ENCODE data around the gene HIVEP3. TPM values are rescaled to one million over a fixed set of nuclear protein-coding genes. Genes with fewer than 3 reads are reported as not detected.

Gene HIVEP3
- total RNA-seq, 4 donors from 2014 or later: 1.4 to 3.0 (median 2.3) TPM

GRCh38 chr1:41914516-41914915 is 4.2 kb downstream of the HIVEP3 start:
- Histone ChIP-seq H3K9me3 (no peaks in the 10 kb centered on the region), H3K4me3 (no peak overlapping the region), H3K27me3 (no peaks in the 10 kb centered on the region), H3K36me3 (no peaks in the 10 kb centered on the region), H3K4me1 (peaks cover 21 to 38% (median 33%) of the 10 kb centered on the region in 4 donors), H3K27ac (replicated peaks in 1 of 4) (no peak overlapping the region)
- intact Hi-C loops (cut with DNase I): loop anchor here (10.0 kb wide), 1 partner anchor 120 kb away; no protein-coding TSS in a partner anchor
- TF ChIP-seq POLR2AphosphoS5 (IDR thresholded peaks at IDR 0.05) (no peak), POLR2A (IDR thresholded peaks at IDR 0.05; ENCODE audit: low read depth) (no peak), CTCF (IDR thresholded peaks at IDR 0.05) (no peak), EP300 (IDR thresholded peaks at IDR 0.05) (no peak)
- 80% methylated on average over 3 of the region's 3 CpGs for WGBS
- DNase-seq (ENCODE audit: extremely low spot score): no peak

- Histone ChIP-seq H3K27ac (replicated peaks in 1 of 4) (no peak overlapping the region), H3K4me3 (no peak overlapping the region), H3K27me3 (no peaks in the 10 kb centered on the region), H3K9me3 (no peaks in the 10 kb centered on the region), H3K36me3 (no peaks in the 10 kb centered on the region), H3K4me1 (peaks cover 20 to 23% (median 21%) of the 10 kb centered on the region in 4 donors)
- DNase-seq (ENCODE audit: extremely low spot score): peak; percentile 19
- intact Hi-C loops (cut with DNase I): loop anchor here (10.0 kb wide), 1 partner anchor 122 kb away; no protein-coding TSS in a partner anchor
- WGBS: 88% methylated on average over 1 of the region's 1 CpG
- TF ChIP-seq EP300 (IDR thresholded peaks at IDR 0.05): no peak
These were observed 5.7 kb downstream of the HIVEP3 start for GRCh38 chr1:41913014-41913413.

- DNase-seq (ENCODE audit: extremely low spot score): no peak
- 68% methylated on average over 3 of the region's 3 CpGs for WGBS
- intact Hi-C loops (cut with DNase I): no loop called here
- Histone ChIP-seq H3K4me1 (peaks cover 0 to 3% (median 0%) of the 10 kb centered on the region in 4 donors), H3K4me3 (no peak overlapping the region), H3K9me3 (no peaks in the 10 kb centered on the region), H3K27ac (replicated peaks in 1 of 4) (no peak overlapping the region), H3K36me3 (no peaks in the 10 kb centered on the region), H3K27me3 (no peaks in the 10 kb centered on the region)
- TF ChIP-seq CTCF (IDR thresholded peaks at IDR 0.05) (no peak), POLR2AphosphoS5 (IDR thresholded peaks at IDR 0.05) (no peak), POLR2A (IDR thresholded peaks at IDR 0.05; ENCODE audit: low read depth) (no peak), EP300 (IDR thresholded peaks at IDR 0.05) (no peak)
These were observed 10.3 kb downstream of the HIVEP3 start for GRCh38 chr1:41908288-41908895.

- no peak overlapping the region for H3K4me3 ChIP-seq
- 91% methylated on average over 8 of the region's 8 CpGs for WGBS
- no peaks in the 10 kb centered on the region for H3K27me3 ChIP-seq
- TF ChIP-seq POLR2AphosphoS5 (IDR thresholded peaks at IDR 0.05): no peak
- no peak for TF ChIP-seq POLR2A (IDR thresholded peaks at IDR 0.05; ENCODE audit: low read depth)
- TF ChIP-seq CTCF (IDR thresholded peaks at IDR 0.05): no peak
- no peak for TF ChIP-seq EP300 (IDR thresholded peaks at IDR 0.05)
- intact Hi-C loops (cut with DNase I): no loop called here
- H3K36me3 ChIP-seq: no peaks in the 10 kb centered on the region
- H3K27ac ChIP-seq (replicated peaks in 1 of 4): no peak overlapping the region
- peak; percentile 47 for DNase-seq (ENCODE audit: extremely low spot score)
- no peaks in the 10 kb centered on the region for H3K9me3 ChIP-seq
- H3K4me1 ChIP-seq: peaks cover 0 to 13% (median 0%) of the 10 kb centered on the region in 4 donors
These were observed 11.3 kb downstream of the HIVEP3 start for GRCh38 chr1:41907446-41907845.

GRCh38 chr1:41906943-41907342 is 11.8 kb downstream of the HIVEP3 start:
- Histone ChIP-seq H3K36me3 (no peaks in the 10 kb centered on the region), H3K27me3 (no peaks in the 10 kb centered on the region), H3K9me3 (no peaks in the 10 kb centered on the region), H3K27ac (replicated peaks in 1 of 4) (no peak overlapping the region), H3K4me1 (peaks cover 0 to 18% (median under 1%) of the 10 kb centered on the region in 4 donors), H3K4me3 (no peak overlapping the region)
- intact Hi-C loops (cut with DNase I): no loop called here
- DNase-seq (ENCODE audit: extremely low spot score): peak; percentile 14
- 50% methylated on average over 2 of the region's 2 CpGs for WGBS
- TF ChIP-seq POLR2AphosphoS5 (IDR thresholded peaks at IDR 0.05) (no peak), POLR2A (IDR thresholded peaks at IDR 0.05; ENCODE audit: low read depth) (no peak), EP300 (IDR thresholded peaks at IDR 0.05) (no peak), CTCF (IDR thresholded peaks at IDR 0.05) (no peak)
